K562 (cell line): Measurements from ENCODE around the gene EFEMP2. TPM values are rescaled to one million over a fixed set of nuclear protein-coding genes. Genes with fewer than 3 reads are reported as not detected.
A peak's percentile ranks its signal among the peaks of the same experiment; 100 is the strongest.

Experiments
- BCLAF1 ChIP-seq, 2 experiments: fragments of 450-650 bp in 1 of 2; IDR thresholded peaks; 2 replicates each; pipeline ENCODE4 v1.6.1; 2011 to 2017; ENCODE audit warnings: low read depth in 2 of 2, antibody characterized with exemption in 1 of 2, borderline replicate concordance in 1 of 2, low read length in 1 of 2, mild to moderate bottlenecking in 1 of 2, mixed read lengths in 1 of 2; ENCODE audit not compliant: control insufficient read depth in 1 of 2
- BRD4 ChIP-seq: fragments of 200-600 bp; sonication (generic); IDR thresholded peaks from 2 replicates; pipeline ENCODE4 v1.6.1; 2017; ENCODE audit warnings: inconsistent platforms
- IFI16 ChIP-seq: fragments of 250-450 bp; sonication (Bioruptor Pico); IDR thresholded peaks from 2 replicates; pipeline ENCODE4 v2.1.2; 2022; ENCODE audit warnings: mild to moderate bottlenecking, inconsistent platforms
- NCOA2 ChIP-seq, 2 experiments: fragments of 450-650 bp; IDR thresholded peaks; 2 replicates each; pipeline ENCODE4 v1.6.1; 2018; ENCODE audit warnings: mild to moderate bottlenecking in 2 of 2, moderate library complexity in 1 of 2; ENCODE audit not compliant: partially characterized antibody in 2 of 2
- RBFOX2 ChIP-seq: fragments of 200-400 bp; formaldehyde crosslinking; IDR thresholded peaks from 2 replicates; pipeline ENCODE4 v1.6.1; 2017; ENCODE audit warnings: low read depth, mild to moderate bottlenecking, low read length, moderate library complexity
- SMAD1 ChIP-seq: fragments of 150-350 bp; IDR thresholded peaks from 2 replicates; pipeline ENCODE4 v1.6.1; 2014; ENCODE audit warnings: low read length, low read depth; ENCODE audit not compliant: partially characterized antibody
- SMARCA5 ChIP-seq: fragments of 450-650 bp; IDR thresholded peaks from 2 replicates; pipeline ENCODE4 v1.6.1; 2016
- ZNF79 ChIP-seq: fragments of 250-450 bp; sonication (Bioruptor Pico); IDR thresholded peaks from 2 replicates; pipeline ENCODE4 v1.4.0; 2020; ENCODE audit warnings: low read depth, mild to moderate bottlenecking, moderate library complexity
- polyA plus RNA-seq, 8 experiments: library from polyadenylated mRNA; depleted of rRNA in 4 of 8; stranded (reverse) in 5 of 8; unstranded in 3 of 8; fragments of >200 nt; fragmentation: Nextera tagmentation in 2 of 8; fragmentation: Illumina TruSeq in 1 of 8; extraction: Ambion mirVana in 2 of 8; extraction: Trizol in 1 of 8; gene quantifications; 2 replicates each; pipeline versions ENCODE4 v1.2.1 to v1.2.3, GENCODE V29; 2011 to 2014; ENCODE audit warnings: inconsistent platforms in 1 of 8, missing spikeins in 1 of 8
- total RNA-seq, 7 experiments: library from RNA; depleted of rRNA in 6 of 7; stranded (reverse); fragments of >200 nt in 6 of 7; fragmentation: Illumina TruSeq in 2 of 7; extraction: Trizol in 2 of 7; gene quantifications; 2 replicates each; pipeline versions ENCODE4 v1.2.1 to v1.2.3, GENCODE V29; 2011 to 2021; ENCODE audit warnings: low replicate concordance in 1 of 7
- TF ChIP-seq, protein P1 (sequence below), 2 experiments: fragments of 200-800 bp in 1 of 2; sonication (Bioruptor generic) in 1 of 2; sonication (generic) in 1 of 2; formaldehyde crosslinking in 1 of 2; IDR thresholded peaks in 1 of 2; conservative IDR thresholded peaks in 1 of 2; 2 replicates each; pipeline versions ENCODE4 v1.5.0 to v1.6.1; 2016 to 2020; ENCODE audit warnings: missing compliant biosample characterization in 1 of 2, missing genetic modification characterization in 1 of 2, missing genetic modification reagents in 1 of 2
- TF ChIP-seq, protein P2 (sequence below): sonication (generic); formaldehyde crosslinking; IDR thresholded peaks from 2 replicates; pipeline ENCODE4 v1.8.0; 2022; ENCODE audit warnings: mild to moderate bottlenecking, missing genetic modification reagents
- TF ChIP-seq, protein P3 (sequence below): fragments of 450-650 bp; conservative IDR thresholded peaks from 2 replicates; pipeline ENCODE4 v1.6.1; 2016; ENCODE audit warnings: missing genetic modification characterization, low read depth, mild to moderate bottlenecking, missing compliant biosample characterization, moderate library complexity
- TF ChIP-seq, protein P4 (sequence below): fragments of 450-650 bp; formaldehyde crosslinking; IDR thresholded peaks from 2 replicates; pipeline ENCODE4 v1.4.0; 2020; ENCODE audit warnings: mild to moderate bottlenecking, moderate library complexity
- TF ChIP-seq, protein P5 (sequence below), 2 experiments: fragments of 150-350 bp in 1 of 2; IDR thresholded peaks; 2 replicates each; pipeline ENCODE4 v1.6.1; 2012 to 2016; ENCODE audit warnings: low read depth in 2 of 2, low read length in 2 of 2, mild to moderate bottlenecking in 1 of 2, moderate library complexity in 1 of 2

EFEMP2 gene
- total and polyA plus RNA-seq, 9 of the 15 experiments (the other 6 are each of a cell fraction or from before 2014, with no cell fraction given), result 0.07 to 2.9 (median 0.69) TPM; not detected in 1

DNA sequence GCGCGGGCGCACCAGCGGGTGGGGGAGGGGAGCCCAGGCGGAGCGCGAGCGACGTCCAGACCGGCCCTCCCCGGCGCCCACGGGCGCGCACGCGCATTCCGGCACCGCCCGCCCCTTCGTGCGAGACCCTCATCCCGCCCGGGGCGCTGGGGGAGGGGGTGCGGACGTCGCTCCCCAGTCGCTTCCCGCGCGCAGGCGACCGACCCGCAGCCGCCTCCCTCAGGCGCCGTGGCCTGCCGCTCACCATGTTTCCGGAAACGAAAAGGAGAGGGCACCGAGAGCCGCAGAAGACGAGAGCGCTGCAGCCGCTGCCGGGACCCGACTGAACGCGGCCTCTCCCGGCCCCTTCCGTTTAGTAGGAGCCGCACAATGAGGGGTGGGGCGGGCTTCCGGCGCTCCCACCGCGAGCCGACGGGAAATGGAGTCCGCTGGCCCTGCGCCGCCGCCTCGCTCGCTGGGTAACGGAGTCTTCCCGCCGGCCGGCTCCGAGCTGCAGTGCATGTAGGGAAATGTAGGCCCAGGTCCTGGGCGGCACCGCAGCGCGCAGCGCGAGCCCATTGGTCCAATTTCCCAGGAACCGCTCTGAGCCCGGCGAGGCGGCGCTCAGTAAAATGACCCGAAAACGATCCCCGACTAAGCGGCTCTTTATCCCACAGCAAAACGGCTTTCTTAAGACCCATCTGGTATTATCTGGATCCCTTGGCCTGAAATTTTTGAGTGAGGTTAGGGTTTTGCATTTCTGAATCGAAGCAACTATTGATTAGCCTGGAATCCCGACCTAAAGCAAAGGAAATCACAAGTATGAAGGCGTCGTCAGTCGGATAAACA, 14.5 kb downstream of the EFEMP2 start, which contains the start of gene CFL1 (continued):
- TF ChIP-seq SMAD1, result peak; percentile 93
- TF ChIP-seq, protein P1, sequence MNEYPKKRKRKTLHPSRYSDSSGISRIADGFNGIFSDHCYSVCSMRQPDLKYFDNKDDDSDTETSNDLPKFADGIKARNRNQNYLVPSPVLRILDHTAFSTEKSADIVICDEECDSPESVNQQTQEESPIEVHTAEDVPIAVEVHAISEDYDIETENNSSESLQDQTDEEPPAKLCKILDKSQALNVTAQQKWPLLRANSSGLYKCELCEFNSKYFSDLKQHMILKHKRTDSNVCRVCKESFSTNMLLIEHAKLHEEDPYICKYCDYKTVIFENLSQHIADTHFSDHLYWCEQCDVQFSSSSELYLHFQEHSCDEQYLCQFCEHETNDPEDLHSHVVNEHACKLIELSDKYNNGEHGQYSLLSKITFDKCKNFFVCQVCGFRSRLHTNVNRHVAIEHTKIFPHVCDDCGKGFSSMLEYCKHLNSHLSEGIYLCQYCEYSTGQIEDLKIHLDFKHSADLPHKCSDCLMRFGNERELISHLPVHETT (CRISPR knock-in tag; conservative IDR thresholded peaks at IDR 0.05 in 1 of 2, IDR thresholded peaks at IDR 0.05 in 1 of 2), result peak in 1 of 2 experiments; percentile 84; a peak in 2 of 4 replicates
- no peak for TF ChIP-seq ZNF79 (CRISPR knock-in tag)
- TF ChIP-seq BRD4, result no peak
- TF ChIP-seq, protein P2, sequence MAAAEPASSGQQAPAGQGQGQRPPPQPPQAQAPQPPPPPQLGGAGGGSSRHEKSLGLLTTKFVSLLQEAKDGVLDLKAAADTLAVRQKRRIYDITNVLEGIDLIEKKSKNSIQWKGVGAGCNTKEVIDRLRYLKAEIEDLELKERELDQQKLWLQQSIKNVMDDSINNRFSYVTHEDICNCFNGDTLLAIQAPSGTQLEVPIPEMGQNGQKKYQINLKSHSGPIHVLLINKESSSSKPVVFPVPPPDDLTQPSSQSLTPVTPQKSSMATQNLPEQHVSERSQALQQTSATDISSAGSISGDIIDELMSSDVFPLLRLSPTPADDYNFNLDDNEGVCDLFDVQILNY (CRISPR knock-in tag), result peak; percentile 42; the same call in 1 of the 2 replicates
- TF ChIP-seq NCOA2 (IDR thresholded peaks at IDR 0.05; ENCODE audit: partially characterized antibody in 2 of 2), result no peak
- TF ChIP-seq SMARCA5, result no peak
- no peak for TF ChIP-seq IFI16 (CRISPR knock-in tag)
- TF ChIP-seq BCLAF1 (IDR thresholded peaks at IDR 0.05; ENCODE audit: borderline replicate concordance in 1 of 2, control insufficient read depth in 1 of 2, low read depth in 2 of 2, low read length in 1 of 2), result 0 out of 4 replicates have a peak, but pooled peaks of 1 of the 2 experiments have one; percentile 24
- TF ChIP-seq, protein P3, sequence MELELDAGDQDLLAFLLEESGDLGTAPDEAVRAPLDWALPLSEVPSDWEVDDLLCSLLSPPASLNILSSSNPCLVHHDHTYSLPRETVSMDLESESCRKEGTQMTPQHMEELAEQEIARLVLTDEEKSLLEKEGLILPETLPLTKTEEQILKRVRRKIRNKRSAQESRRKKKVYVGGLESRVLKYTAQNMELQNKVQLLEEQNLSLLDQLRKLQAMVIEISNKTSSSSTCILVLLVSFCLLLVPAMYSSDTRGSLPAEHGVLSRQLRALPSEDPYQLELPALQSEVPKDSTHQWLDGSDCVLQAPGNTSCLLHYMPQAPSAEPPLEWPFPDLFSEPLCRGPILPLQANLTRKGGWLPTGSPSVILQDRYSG (tag), result no peak
- TF ChIP-seq, protein P4, sequence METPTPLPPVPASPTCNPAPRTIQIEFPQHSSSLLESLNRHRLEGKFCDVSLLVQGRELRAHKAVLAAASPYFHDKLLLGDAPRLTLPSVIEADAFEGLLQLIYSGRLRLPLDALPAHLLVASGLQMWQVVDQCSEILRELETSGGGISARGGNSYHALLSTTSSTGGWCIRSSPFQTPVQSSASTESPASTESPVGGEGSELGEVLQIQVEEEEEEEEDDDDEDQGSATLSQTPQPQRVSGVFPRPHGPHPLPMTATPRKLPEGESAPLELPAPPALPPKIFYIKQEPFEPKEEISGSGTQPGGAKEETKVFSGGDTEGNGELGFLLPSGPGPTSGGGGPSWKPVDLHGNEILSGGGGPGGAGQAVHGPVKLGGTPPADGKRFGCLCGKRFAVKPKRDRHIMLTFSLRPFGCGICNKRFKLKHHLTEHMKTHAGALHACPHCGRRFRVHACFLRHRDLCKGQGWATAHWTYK (CRISPR knock-in tag), result no peak
- TF ChIP-seq RBFOX2, result peak; percentile 93
- TF ChIP-seq, protein P5, sequence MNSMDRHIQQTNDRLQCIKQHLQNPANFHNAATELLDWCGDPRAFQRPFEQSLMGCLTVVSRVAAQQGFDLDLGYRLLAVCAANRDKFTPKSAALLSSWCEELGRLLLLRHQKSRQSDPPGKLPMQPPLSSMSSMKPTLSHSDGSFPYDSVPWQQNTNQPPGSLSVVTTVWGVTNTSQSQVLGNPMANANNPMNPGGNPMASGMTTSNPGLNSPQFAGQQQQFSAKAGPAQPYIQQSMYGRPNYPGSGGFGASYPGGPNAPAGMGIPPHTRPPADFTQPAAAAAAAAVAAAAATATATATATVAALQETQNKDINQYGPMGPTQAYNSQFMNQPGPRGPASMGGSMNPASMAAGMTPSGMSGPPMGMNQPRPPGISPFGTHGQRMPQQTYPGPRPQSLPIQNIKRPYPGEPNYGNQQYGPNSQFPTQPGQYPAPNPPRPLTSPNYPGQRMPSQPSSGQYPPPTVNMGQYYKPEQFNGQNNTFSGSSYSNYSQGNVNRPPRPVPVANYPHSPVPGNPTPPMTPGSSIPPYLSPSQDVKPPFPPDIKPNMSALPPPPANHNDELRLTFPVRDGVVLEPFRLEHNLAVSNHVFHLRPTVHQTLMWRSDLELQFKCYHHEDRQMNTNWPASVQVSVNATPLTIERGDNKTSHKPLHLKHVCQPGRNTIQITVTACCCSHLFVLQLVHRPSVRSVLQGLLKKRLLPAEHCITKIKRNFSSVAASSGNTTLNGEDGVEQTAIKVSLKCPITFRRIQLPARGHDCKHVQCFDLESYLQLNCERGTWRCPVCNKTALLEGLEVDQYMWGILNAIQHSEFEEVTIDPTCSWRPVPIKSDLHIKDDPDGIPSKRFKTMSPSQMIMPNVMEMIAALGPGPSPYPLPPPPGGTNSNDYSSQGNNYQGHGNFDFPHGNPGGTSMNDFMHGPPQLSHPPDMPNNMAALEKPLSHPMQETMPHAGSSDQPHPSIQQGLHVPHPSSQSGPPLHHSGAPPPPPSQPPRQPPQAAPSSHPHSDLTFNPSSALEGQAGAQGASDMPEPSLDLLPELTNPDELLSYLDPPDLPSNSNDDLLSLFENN (IDR thresholded peaks at IDR 0.05; ENCODE audit: low read depth in 2 of 2, low read length in 2 of 2), result peak; percentile 38 to 83; a peak in 2 of 4 replicates
